HepG2 (cell line): ENCODE data around the gene LZTFL1. TPM values are rescaled to one million over a fixed set of nuclear protein-coding genes. Genes with fewer than 3 reads are reported as not detected.

Source experiments
- ARID2 ChIP-seq: sonication (generic); formaldehyde crosslinking; IDR thresholded peaks from 2 replicates; pipeline ENCODE4 v1.8.1; 2022; ENCODE audit warnings: mild to moderate bottlenecking, missing genetic modification reagents, borderline replicate concordance
- ELF1 ChIP-seq: sonication (generic); formaldehyde crosslinking; IDR thresholded peaks from 2 replicates; pipeline ENCODE4 v1.4.0; 2020; ENCODE audit warnings: missing genetic modification reagents
- HOMEZ ChIP-seq: IDR thresholded peaks from 2 replicates; pipeline ENCODE4 v1.6.1; 2016; ENCODE audit warnings: low read depth
- KIAA2018 ChIP-seq: sonication (generic); formaldehyde crosslinking; IDR thresholded peaks from 2 replicates; pipeline ENCODE4 v1.5.0; 2020; ENCODE audit warnings: mild to moderate bottlenecking, missing genetic modification reagents, borderline replicate concordance
- NKX3-1 ChIP-seq: sonication (generic); formaldehyde crosslinking; IDR thresholded peaks from 2 replicates; pipeline ENCODE4 v1.5.0; 2020; ENCODE audit warnings: missing genetic modification reagents
- RFX1 ChIP-seq: fragments of 450-650 bp; IDR thresholded peaks from 2 replicates; pipeline ENCODE4 v1.6.1; 2017
- RXRA ChIP-seq: sonication (generic); formaldehyde crosslinking; IDR thresholded peaks from 2 replicates; pipeline ENCODE4 v1.5.1; 2020; ENCODE audit warnings: missing genetic modification reagents
- ZBTB40 ChIP-seq, 2 experiments: fragments of 450-650 bp in 1 of 2; sonication (generic) in 1 of 2; formaldehyde crosslinking in 1 of 2; IDR thresholded peaks; 2 replicates each; pipeline versions ENCODE4 v1.6.1 to v1.8.0; 2016 to 2022; ENCODE audit warnings: antibody characterized with exemption in 1 of 2, mild to moderate bottlenecking in 1 of 2, missing genetic modification reagents in 1 of 2
- ZNF644 ChIP-seq: IDR thresholded peaks from 2 replicates; pipeline ENCODE4 v1.6.1; 2016; ENCODE audit warnings: low read depth
- polyA plus RNA-seq, 8 experiments: library from polyadenylated mRNA; depleted of rRNA in 3 of 8; stranded (reverse) in 7 of 8; unstranded in 1 of 8; fragments of >200 nt; fragmentation: Illumina TruSeq in 4 of 8; extraction: Trizol in 4 of 8; gene quantifications; 2 replicates each; pipeline versions ENCODE4 v1.2.1 to v1.2.3, GENCODE V29; 2011 to 2016; ENCODE audit warnings: low read depth in 4 of 8, missing spikeins in 1 of 8, mixed read lengths in 1 of 8; ENCODE audit not compliant: insufficient read depth in 1 of 8
- total RNA-seq, 5 experiments: library from RNA; depleted of rRNA; stranded (reverse); fragments of >200 nt; fragmentation: Illumina TruSeq; extraction: Trizol; gene quantifications; 2 replicates each; pipeline ENCODE4 v1.2.3, GENCODE V29; 2016; ENCODE audit warnings: low read depth in 1 of 5

LZTFL1 gene
- total and polyA plus RNA-seq, 2 of the 13 experiments (the other 11 are each of a cell fraction or from before 2014, with no cell fraction given), result 16.6 to 17.2 TPM

GRCh38 chr3:45841757-45842491, at the start of gene LZTFL1 (continued):
- peak; percentile 64; the same call in 1 of the 2 replicates for TF ChIP-seq HOMEZ (CRISPR knock-in tag)
- TF ChIP-seq RXRA (CRISPR knock-in tag), result 0 out of 2 replicates have a peak, but pooled peaks have one; percentile 17
- 0 out of 2 replicates have a peak, but pooled peaks have one; percentile 51 for TF ChIP-seq ARID2
- peak; percentile 67; the same call in 1 of the 2 replicates for TF ChIP-seq ELF1 (CRISPR knock-in tag)
- peak; percentile 41; the same call in 1 of the 2 replicates for TF ChIP-seq NKX3-1 (CRISPR knock-in tag)
- TF ChIP-seq ZBTB40 (IDR thresholded peaks at IDR 0.05), result peak; percentile 75
- peak; percentile 64; the same call in 1 of the 2 replicates for TF ChIP-seq ZBTB40 (CRISPR knock-in tag; IDR thresholded peaks at IDR 0.05)
- TF ChIP-seq ZNF644 (CRISPR knock-in tag), result peak; percentile 43; the same call in 1 of the 2 replicates
- TF ChIP-seq RFX1, result peak; percentile 93
- TF ChIP-seq KIAA2018 (CRISPR knock-in tag), result no peak
